ENCODE results near the gene FMN2.

DNA sequence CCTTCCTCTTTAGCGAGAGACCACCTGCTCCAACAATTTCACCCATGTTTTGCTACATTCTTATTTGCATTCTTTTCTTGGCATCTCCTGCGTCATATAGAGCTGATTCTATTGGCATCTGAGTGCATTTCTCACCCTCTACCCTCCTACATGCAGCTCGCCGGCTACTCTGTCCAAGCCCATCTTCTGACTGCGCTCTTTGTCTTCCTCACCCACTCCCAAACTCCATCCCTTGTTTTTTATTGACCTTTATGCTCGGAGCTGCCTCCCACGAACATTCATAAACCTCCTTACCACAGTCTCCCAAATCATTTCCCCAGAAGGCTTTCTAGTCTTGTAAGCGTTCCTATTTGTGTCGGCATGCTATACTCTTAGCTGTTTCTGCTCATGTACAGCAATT, 33.6 kb upstream of the FMN2 start:
- TF ChIP-seq, protein P1, sequence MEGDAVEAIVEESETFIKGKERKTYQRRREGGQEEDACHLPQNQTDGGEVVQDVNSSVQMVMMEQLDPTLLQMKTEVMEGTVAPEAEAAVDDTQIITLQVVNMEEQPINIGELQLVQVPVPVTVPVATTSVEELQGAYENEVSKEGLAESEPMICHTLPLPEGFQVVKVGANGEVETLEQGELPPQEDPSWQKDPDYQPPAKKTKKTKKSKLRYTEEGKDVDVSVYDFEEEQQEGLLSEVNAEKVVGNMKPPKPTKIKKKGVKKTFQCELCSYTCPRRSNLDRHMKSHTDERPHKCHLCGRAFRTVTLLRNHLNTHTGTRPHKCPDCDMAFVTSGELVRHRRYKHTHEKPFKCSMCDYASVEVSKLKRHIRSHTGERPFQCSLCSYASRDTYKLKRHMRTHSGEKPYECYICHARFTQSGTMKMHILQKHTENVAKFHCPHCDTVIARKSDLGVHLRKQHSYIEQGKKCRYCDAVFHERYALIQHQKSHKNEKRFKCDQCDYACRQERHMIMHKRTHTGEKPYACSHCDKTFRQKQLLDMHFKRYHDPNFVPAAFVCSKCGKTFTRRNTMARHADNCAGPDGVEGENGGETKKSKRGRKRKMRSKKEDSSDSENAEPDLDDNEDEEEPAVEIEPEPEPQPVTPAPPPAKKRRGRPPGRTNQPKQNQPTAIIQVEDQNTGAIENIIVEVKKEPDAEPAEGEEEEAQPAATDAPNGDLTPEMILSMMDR (IDR thresholded peaks at IDR 0.05), result no peak
- no peak for TF ChIP-seq HEYL (CRISPR knock-in tag; IDR thresholded peaks at IDR 0.05)
- TF ChIP-seq, protein P2, sequence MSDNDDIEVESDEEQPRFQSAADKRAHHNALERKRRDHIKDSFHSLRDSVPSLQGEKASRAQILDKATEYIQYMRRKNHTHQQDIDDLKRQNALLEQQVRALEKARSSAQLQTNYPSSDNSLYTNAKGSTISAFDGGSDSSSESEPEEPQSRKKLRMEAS (IDR thresholded peaks at IDR 0.05), result no peak
